Measurements from ENCODE around the gene UBE2G2. TPM values are rescaled to one million over a fixed set of nuclear protein-coding genes. Genes with fewer than 3 reads are reported as not detected.
A peak's percentile ranks its signal among the peaks of the same experiment; 100 is the strongest.

The UBE2G2 gene
- total and polyA plus RNA-seq, 2 donors (not counting 3 experiments of a cell fraction or from before 2014, with no cell fraction given), result 95.0 to 114 TPM

DNA sequence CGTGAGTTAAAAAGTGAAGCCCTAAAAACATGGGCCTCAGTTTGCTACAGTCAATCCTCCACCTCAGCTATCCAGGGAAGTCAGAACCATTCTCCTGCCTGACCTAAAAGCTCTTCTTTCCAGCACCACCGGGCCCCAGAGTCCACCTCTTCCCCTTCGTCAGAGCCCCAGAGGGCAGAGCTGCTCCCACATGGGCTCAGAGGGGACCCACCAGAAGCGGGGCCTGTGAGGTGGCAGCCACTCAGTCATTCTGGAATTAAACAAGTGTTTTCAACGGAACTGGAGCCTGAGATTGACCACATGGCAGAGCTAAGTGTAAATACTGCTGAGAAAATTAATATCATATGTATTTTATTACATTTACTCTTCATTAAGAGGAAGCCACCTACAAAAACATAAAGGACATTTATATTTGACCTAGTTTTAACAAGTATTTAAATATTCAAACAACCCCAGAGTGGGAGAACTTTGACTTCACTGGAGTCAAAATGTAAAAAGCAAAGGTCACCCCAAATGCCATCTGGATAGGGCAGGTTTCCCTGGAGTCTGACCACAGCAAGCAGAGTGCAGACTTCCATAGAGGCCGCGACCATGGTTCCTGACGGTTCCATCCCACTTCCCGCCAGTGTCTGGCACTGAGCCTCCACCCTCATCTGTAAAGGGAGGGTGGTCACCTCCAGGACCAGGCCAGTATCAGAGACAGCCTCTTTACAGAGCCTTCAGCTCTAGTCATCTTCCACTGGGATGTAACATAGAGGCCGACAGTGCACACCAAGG lies 14.4 kb upstream of the UBE2G2 start:
- CTCF ChIA-PET, result interaction anchor here (0.6 to 1.0 kb wide), 2 partner anchors 116 to 117 kb away, joined by 3 read pairs; no protein-coding TSS in a partner anchor
- intact Hi-C loops (cut with micrococcal nuclease) (no loop called here), dilution Hi-C loops (cut with MboI; ENCODE audit: extremely low pct_ligation_motif_present, low sequenced_read_pairs) (no loop called here)
- H3K36me3 ChIP-seq (ENCODE audit: control insufficient read depth in 2 of 2, extremely low read depth in 1 of 2, insufficient read depth in 2 of 2, low read length in 2 of 2), result peaks cover 2 to 7% of the 10 kb centered on the region in 2 experiments
- TSS peak; percentile 35 for BruUV-seq (replicated peaks)
- H3K9me3 ChIP-seq (replicated peaks; ENCODE audit: control insufficient read depth, insufficient read depth, low read length), result no peaks in the 10 kb centered on the region
- FAIRE-seq (no peak), DNase-seq (ENCODE audit: low read depth, low spot score) (no peak)
- H3K79me2 ChIP-seq (ENCODE audit: control insufficient read depth, insufficient read depth, low read length), result peaks cover 61% of the 10 kb centered on the region
- TF ChIP-seq JUN (IDR thresholded peaks at IDR 0.05; ENCODE audit: borderline replicate concordance, insufficient read depth, insufficient read length, low read depth) (no peak), EZH2 (IDR thresholded peaks at IDR 0.05; ENCODE audit: borderline replicate concordance, low read depth, low read length, severe bottlenecking) (no peak), GATA2 (IDR thresholded peaks at IDR 0.05; ENCODE audit: insufficient read depth, insufficient read length, low read depth, low read length) (no peak), FOS (IDR thresholded peaks at IDR 0.05; ENCODE audit: borderline replicate concordance, insufficient read depth, low read length) (no peak), MYC (IDR thresholded peaks at IDR 0.05; ENCODE audit: low read depth, low read length) (no peak), POLR2A (IDR thresholded peaks at IDR 0.05; ENCODE audit: low read depth, low read length) (no peak), POLR2AphosphoS5 (IDR thresholded peaks at IDR 0.05; ENCODE audit: insufficient read depth, low read depth, low read length) (no peak)
- TF ChIP-seq, protein P1, sequence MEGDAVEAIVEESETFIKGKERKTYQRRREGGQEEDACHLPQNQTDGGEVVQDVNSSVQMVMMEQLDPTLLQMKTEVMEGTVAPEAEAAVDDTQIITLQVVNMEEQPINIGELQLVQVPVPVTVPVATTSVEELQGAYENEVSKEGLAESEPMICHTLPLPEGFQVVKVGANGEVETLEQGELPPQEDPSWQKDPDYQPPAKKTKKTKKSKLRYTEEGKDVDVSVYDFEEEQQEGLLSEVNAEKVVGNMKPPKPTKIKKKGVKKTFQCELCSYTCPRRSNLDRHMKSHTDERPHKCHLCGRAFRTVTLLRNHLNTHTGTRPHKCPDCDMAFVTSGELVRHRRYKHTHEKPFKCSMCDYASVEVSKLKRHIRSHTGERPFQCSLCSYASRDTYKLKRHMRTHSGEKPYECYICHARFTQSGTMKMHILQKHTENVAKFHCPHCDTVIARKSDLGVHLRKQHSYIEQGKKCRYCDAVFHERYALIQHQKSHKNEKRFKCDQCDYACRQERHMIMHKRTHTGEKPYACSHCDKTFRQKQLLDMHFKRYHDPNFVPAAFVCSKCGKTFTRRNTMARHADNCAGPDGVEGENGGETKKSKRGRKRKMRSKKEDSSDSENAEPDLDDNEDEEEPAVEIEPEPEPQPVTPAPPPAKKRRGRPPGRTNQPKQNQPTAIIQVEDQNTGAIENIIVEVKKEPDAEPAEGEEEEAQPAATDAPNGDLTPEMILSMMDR (IDR thresholded peaks at IDR 0.05; ENCODE audit: extremely low read depth in 1 of 2, insufficient read depth in 1 of 2, low read depth in 1 of 2, low read length in 2 of 2), result no peak
- TF ChIP-seq, protein P2, sequence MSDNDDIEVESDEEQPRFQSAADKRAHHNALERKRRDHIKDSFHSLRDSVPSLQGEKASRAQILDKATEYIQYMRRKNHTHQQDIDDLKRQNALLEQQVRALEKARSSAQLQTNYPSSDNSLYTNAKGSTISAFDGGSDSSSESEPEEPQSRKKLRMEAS (IDR thresholded peaks at IDR 0.05; ENCODE audit: insufficient read depth, insufficient read length), result no peak
- no peaks in the 10 kb centered on the region for H3K9me1 ChIP-seq (replicated peaks; ENCODE audit: control insufficient read depth, extremely low read depth, insufficient read depth, low read length)
- H3K27me3 ChIP-seq (ENCODE audit: control insufficient read depth in 2 of 2, insufficient read depth in 2 of 2, low read length in 2 of 2), result no peaks in the 10 kb centered on the region
- H2AFZ ChIP-seq (ENCODE audit: low read depth, low read length), result no peak overlapping the region
- H3K4me1 ChIP-seq (ENCODE audit: control insufficient read depth, extremely low read depth, insufficient read depth, low read length), result peaks cover 4% of the 10 kb centered on the region
- H3K27ac ChIP-seq (ENCODE audit: insufficient read depth, low read depth, low read length), result no peak overlapping the region
- POLR2A ChIA-PET, result no interaction called here
- no peak overlapping the region for H3K9ac ChIP-seq (replicated peaks; ENCODE audit: extremely low read depth, insufficient read depth, low read length)
- H3K4me2 ChIP-seq (ENCODE audit: insufficient read depth, low read length), result no peak overlapping the region
- H4K20me1 ChIP-seq (replicated peaks; ENCODE audit: control insufficient read depth, extremely low read depth, insufficient read depth, low read length), result no peaks in the 10 kb centered on the region
- H3K4me3 ChIP-seq (replicated peaks in 1 of 3; ENCODE audit: insufficient read depth in 1 of 3, low read depth in 1 of 3, low read length in 3 of 3), result no peak overlapping the region
